OCI-LY3 (cell line): ENCODE results near the gene HPRT1.

Experiments
- CTCF ChIP-seq: fragments of 200-600, 300-600 bp; sonication (generic); IDR thresholded peaks from 2 replicates; pipeline ENCODE4 v1.5.1; 2014; ENCODE audit warnings: antibody characterized with exemption, low read length, low read depth
- EZH2phosphoT487 ChIP-seq: fragments of 200-600 bp; shearing (Covaris generic); IDR thresholded peaks from 2 replicates; pipeline ENCODE4 v1.6.1; 2018; ENCODE audit warnings: antibody characterized with exemption, mixed run types, low read depth

GRCh38 chrX:134524181-134524580, 64.2 kb downstream of the HPRT1 start:
- no peak for TF ChIP-seq CTCF
- no peak for TF ChIP-seq EZH2phosphoT487
